Activated naive CD4-positive, alpha-beta T cell treated with anti-CD3 and anti-CD28 coated beads, Interleukin-2, amount 50 U/mL, for 16 hours (primary cell): ENCODE results near the gene CPNE1.
A peak's percentile ranks its signal among the peaks of the same experiment; 100 is the strongest.

Experiments
- DNase-seq: peaks from one replicate; pipeline ENCODE4 v3.0.0-alpha.2; 2020

The CPNE1 gene

GRCh38 chr20:35618263-35619131, 46.2 kb downstream of the CPNE1 start:
- DNase-seq: peak; percentile 22

- peak; percentile 49 for DNase-seq
Measured at GRCh38 chr20:35617397-35618262, 47.1 kb downstream of the CPNE1 start.

- DNase-seq: peak; percentile 50
Measured at GRCh38 chr20:35616465-35617396, 48.0 kb downstream of the CPNE1 start.

- DNase-seq: peak; percentile 100
Measured at GRCh38 chr20:35615667-35616464, 48.8 kb downstream of the CPNE1 start, which contains the start of gene SPAG4. Gene SPAG4 (plus strand): TSS chr20:35615829. CDS start chr20:35616004, 175 bp downstream.

GRCh38 chr20:35611482-35611881, 53.2 kb downstream of the CPNE1 start:
- no peak for DNase-seq

- DNase-seq: no peak
Measured at GRCh38 chr20:35610833-35611427, 53.8 kb downstream of the CPNE1 start.

GRCh38 chr20:35607003-35607735, 57.5 kb downstream of the CPNE1 start:
- no peak for DNase-seq

- no peak for DNase-seq
Measured at GRCh38 chr20:35606127-35606526, 58.6 kb downstream of the CPNE1 start.

GRCh38 chr20:35604449-35604747, 60.3 kb downstream of the CPNE1 start:
- DNase-seq: no peak

GRCh38 chr20:35603695-35604448, 60.8 kb downstream of the CPNE1 start:
- no peak for DNase-seq

- DNase-seq: no peak
Measured at GRCh38 chr20:35602851-35603495, 61.7 kb downstream of the CPNE1 start.

GRCh38 chr20:35601990-35602389, 62.7 kb downstream of the CPNE1 start:
- no peak for DNase-seq

GRCh38 chr20:35600993-35601973, 63.4 kb downstream of the CPNE1 start:
- DNase-seq: peak; percentile 80

- no peak for DNase-seq
Measured at GRCh38 chr20:35600176-35600992, 64.3 kb downstream of the CPNE1 start.

GRCh38 chr20:35599776-35600120, 65.0 kb downstream of the CPNE1 start:
- DNase-seq: no peak

- DNase-seq: no peak
Measured at GRCh38 chr20:35598899-35599775, 65.6 kb downstream of the CPNE1 start.
